Sigmoid colon (tissue), 7 donors: ENCODE measurements around the gene ABHD14A. TPM values are rescaled to one million over a fixed set of nuclear protein-coding genes. Genes with fewer than 3 reads are reported as not detected.
A peak's percentile ranks its signal among the peaks of the same experiment; 100 is the strongest.

Experiments
- DNase-seq: peaks from one replicate; pipeline ENCODE4 v3.0.0-alpha.2; 2019
- H3K27ac ChIP-seq, 4 donors: fragments of 200-600 bp; sonication (generic); one replicate each; pipeline ENCODE4 v1.5.1; 2016 to 2019; ENCODE audit warnings: mild to moderate bottlenecking in 1 of 4
- H3K27me3 ChIP-seq, 3 donors: fragments of 200-600 bp; sonication (generic); one replicate each; pipeline ENCODE4 v1.5.1; 2019; ENCODE audit warnings: mild to moderate bottlenecking in 1 of 3
- H3K36me3 ChIP-seq, 4 donors: fragments of 200-600 bp; sonication (generic); one replicate each; pipeline ENCODE4 v1.5.1; 2016 to 2019
- H3K4me1 ChIP-seq, 4 donors: fragments of 200-600 bp; sonication (generic); one replicate each; pipeline ENCODE4 v1.5.1; 2017 to 2019
- H3K4me3 ChIP-seq, 4 donors: fragments of 200-600 bp; sonication (generic); one replicate each; pipeline ENCODE4 v1.5.1; 2017 to 2019; ENCODE audit warnings: mild to moderate bottlenecking in 2 of 4, moderate library complexity in 1 of 4
- H3K9me3 ChIP-seq, 4 donors: fragments of 200-600 bp in 3 of 4; sonication (generic) in 3 of 4; one replicate each; pipeline versions ENCODE4 v1.5.1 to v1.6.1; 2013 to 2019
- CTCF ChIP-seq, 4 experiments: fragments of 450-650 bp in 3 of 4; fragments of 200-600 bp in 1 of 4; IDR thresholded peaks; one replicate each; pipeline ENCODE4 v1.5.1; 2016 to 2019; ENCODE audit warnings: antibody characterized with exemption in 4 of 4, mild to moderate bottlenecking in 3 of 4, moderate library complexity in 2 of 4
- EP300 ChIP-seq, 4 donors: sonication (generic); formaldehyde crosslinking; IDR thresholded peaks; one replicate each; pipeline ENCODE4 v1.6.1; 2017; ENCODE audit warnings: antibody characterized with exemption in 4 of 4
- POLR2A ChIP-seq, 2 donors: fragments of 450-650 bp; IDR thresholded peaks; one replicate each; pipeline ENCODE4 v1.6.1; 2016; ENCODE audit warnings: antibody characterized with exemption in 2 of 2, mild to moderate bottlenecking in 2 of 2, moderate library complexity in 2 of 2
- POLR2AphosphoS5 ChIP-seq, 4 donors: sonication (generic); formaldehyde crosslinking; IDR thresholded peaks; one replicate each; pipeline ENCODE4 v1.6.1; 2017; ENCODE audit warnings: antibody characterized with exemption in 4 of 4
- WGBS, 2 donors: extraction: QIAGEN DNeasy Blood & Tissue Kit; methylation state at CpG; one replicate each; pipeline ENCODE4 v1.1.7; 2013; 5-methylcytosine and 5-hydroxymethylcytosine counted together
- intact Hi-C: fragments of 100-400 bp; cut with DNase I; formaldehyde crosslinking; loops from one replicate; pipeline ENCODE4 v1.15.1; 2023
- polyA plus RNA-seq, 3 donors: library from polyadenylated mRNA; stranded (reverse); fragments of 200-250 nt; gene quantifications; one replicate each; pipeline ENCODE4 v1.2.3, GENCODE V29; 2013
- total RNA-seq, 4 donors: library from RNA; depleted of rRNA; stranded (reverse); fragments of >200 nt; gene quantifications; one replicate each; pipeline ENCODE4 v1.1.0, GENCODE V29; 2016
- donor health status: healthy with polysubstance abuse.
- donor health status: Bipolar disorder and iron deficiency.
- donor health status: healthy.

Gene ABHD14A
- total and polyA plus RNA-seq, 7 donors, result 3.2 to 35.3 (median 16.3) TPM

GRCh38 chr3:51997172-51997571 is 22.3 kb downstream of the ABHD14A start:
- Histone ChIP-seq H3K9me3 (no peaks in the 10 kb centered on the region), H3K4me3 (no peak overlapping the region), H3K4me1 (peaks cover 0 to 26% (median 18%) of the 10 kb centered on the region in 4 donors), H3K27me3 (peaks cover 0 to 12% (median 0%) of the 10 kb centered on the region in 3 donors), H3K36me3 (peaks cover 20 to 28% (median 22%) of the 10 kb centered on the region in 4 donors), H3K27ac (no peak overlapping the region)
- intact Hi-C loops, result loop anchor here (5.0 kb wide), 1 partner anchor 290 kb away; the partner anchor contains the start of gene GLYCTK
- no peak for DNase-seq
- TF ChIP-seq CTCF (IDR thresholded peaks at IDR 0.05) (no peak), POLR2AphosphoS5 (IDR thresholded peaks at IDR 0.05) (no peak), POLR2A (IDR thresholded peaks at IDR 0.05) (no peak), EP300 (IDR thresholded peaks at IDR 0.05) (no peak)
- WGBS, 2 donors, result 64 to 71% methylated on average over 2 of the region's 2 CpGs

DNA sequence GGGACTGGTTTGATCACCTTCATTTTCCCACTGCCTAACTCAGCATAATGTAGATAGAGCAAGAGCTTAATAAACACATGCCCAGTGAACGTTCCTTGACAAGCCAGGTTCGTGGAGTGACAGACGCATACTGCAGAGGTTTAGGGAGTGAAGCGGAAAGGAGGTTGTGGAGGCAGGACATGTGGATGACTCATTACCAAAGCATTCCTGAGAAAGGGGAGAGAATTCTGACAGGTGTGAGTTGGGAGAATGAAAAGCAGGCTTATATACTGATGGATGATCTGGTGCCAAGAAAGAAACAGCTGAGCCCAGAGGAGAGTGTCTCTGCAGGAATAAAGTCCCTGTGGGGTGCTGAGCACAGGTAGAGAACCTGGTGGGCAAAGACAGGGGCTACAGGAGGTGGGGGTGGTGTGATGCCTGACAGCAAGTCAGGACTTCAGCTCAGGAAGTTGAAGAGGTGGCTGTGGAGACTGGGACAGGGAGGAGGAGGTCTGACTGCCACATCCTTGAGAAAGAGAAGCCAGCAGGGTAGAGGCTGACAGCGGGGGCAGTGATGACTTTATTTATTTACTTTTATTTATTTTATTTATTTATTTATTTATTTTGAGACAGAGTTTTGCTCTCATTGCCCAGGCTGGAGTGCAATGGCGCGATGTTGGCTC is 23.2 kb downstream of the ABHD14A start:
- no peak overlapping the region for H3K4me3 ChIP-seq
- H3K36me3 ChIP-seq, result peaks cover 15 to 19% (median 16%) of the 10 kb centered on the region in 4 donors
- peaks cover 0 to 12% (median 0%) of the 10 kb centered on the region in 3 donors for H3K27me3 ChIP-seq
- TF ChIP-seq POLR2A (IDR thresholded peaks at IDR 0.05), result no peak
- no peak overlapping the region for H3K27ac ChIP-seq
- peaks cover 0 to 26% (median 17%) of the 10 kb centered on the region in 4 donors for H3K4me1 ChIP-seq
- intact Hi-C loops, result loop anchor here (5.0 kb wide), 1 partner anchor 289 kb away; the partner anchor contains the start of gene GLYCTK
- 47 to 71% methylated on average over 7 of the region's 7 CpGs for WGBS, 2 donors
- DNase-seq, result no peak
- no peaks in the 10 kb centered on the region for H3K9me3 ChIP-seq

DNA sequence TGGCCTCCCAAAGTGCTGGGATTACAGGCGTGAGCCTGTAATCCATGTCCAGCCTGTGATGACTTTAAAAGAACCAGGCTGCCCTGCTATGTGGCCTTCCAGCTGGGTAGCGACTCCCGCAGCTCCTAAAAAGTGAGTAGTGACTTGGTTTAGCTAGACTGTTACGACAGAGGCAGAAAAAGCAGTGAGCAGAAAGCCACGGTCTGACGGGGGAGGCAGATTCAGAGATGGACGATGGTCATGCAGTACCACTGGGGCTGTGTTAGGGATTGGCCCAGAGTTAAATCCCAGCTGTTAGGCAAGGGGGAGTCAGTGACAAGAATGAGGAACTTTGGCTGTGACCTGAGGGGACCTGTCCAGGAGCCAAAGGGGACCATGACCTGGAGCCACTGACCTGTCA is 23.9 kb downstream of the ABHD14A start:
- intact Hi-C loops, result loop anchor here (5.0 kb wide), 1 partner anchor 289 kb away; the partner anchor contains the start of gene GLYCTK
- 82 to 85% methylated on average over 7 of the region's 7 CpGs for WGBS, 2 donors
- DNase-seq, result no peak
- Histone ChIP-seq H3K27me3 (peaks cover 0 to 12% (median 0%) of the 10 kb centered on the region in 3 donors), H3K4me1 (peaks cover 0 to 22% (median 16%) of the 10 kb centered on the region in 4 donors), H3K27ac (no peak overlapping the region), H3K4me3 (no peak overlapping the region), H3K9me3 (no peaks in the 10 kb centered on the region), H3K36me3 (peaks cover 9 to 12% (median 10%) of the 10 kb centered on the region in 4 donors)
- TF ChIP-seq POLR2A (IDR thresholded peaks at IDR 0.05) (no peak), EP300 (IDR thresholded peaks at IDR 0.05) (no peak), POLR2AphosphoS5 (IDR thresholded peaks at IDR 0.05) (no peak), CTCF (IDR thresholded peaks at IDR 0.05) (no peak)

- no peak for DNase-seq
- 89 to 90% methylated on average over 2 of the region's 2 CpGs for WGBS, 2 donors
- intact Hi-C loops, result loop anchor here (2.0 to 5.0 kb wide), 3 partner anchors 57 to 337 kb away; partner anchors contain the start of genes DUSP7 and GLYCTK
- H3K27me3 ChIP-seq, result peaks cover 0 to 12% (median 0%) of the 10 kb centered on the region in 3 donors
- peaks cover 0 to 11% (median 6%) of the 10 kb centered on the region in 4 donors for H3K4me1 ChIP-seq
- H3K36me3 ChIP-seq, result peaks cover 0 to 1% (median under 1%) of the 10 kb centered on the region in 4 donors
- no peaks in the 10 kb centered on the region for H3K9me3 ChIP-seq
- no peak overlapping the region for H3K4me3 ChIP-seq
- no peak for TF ChIP-seq EP300 (IDR thresholded peaks at IDR 0.05)
- no peak for TF ChIP-seq POLR2A (IDR thresholded peaks at IDR 0.05)
- no peak for TF ChIP-seq CTCF (IDR thresholded peaks at IDR 0.05)
- TF ChIP-seq POLR2AphosphoS5 (IDR thresholded peaks at IDR 0.05), result no peak
- no peak overlapping the region for H3K27ac ChIP-seq
Observed at GRCh38 chr3:51999846-52000245, 25.0 kb downstream of the ABHD14A start.

GRCh38 chr3:52001443-52001974 is 26.6 kb downstream of the ABHD14A start:
- H3K9me3 ChIP-seq, result no peaks in the 10 kb centered on the region
- 1 to 2% methylated on average over 18 of the region's 18 CpGs for WGBS, 2 donors
- H3K36me3 ChIP-seq, result no peaks in the 10 kb centered on the region
- TF ChIP-seq EP300 (IDR thresholded peaks at IDR 0.05) (no peak), CTCF (IDR thresholded peaks at IDR 0.05) (peak; percentile 85 to 94 (median 92))
- peaks cover 0 to 12% (median 0%) of the 10 kb centered on the region in 3 donors for H3K27me3 ChIP-seq
- no peak overlapping the region for H3K4me3 ChIP-seq
- intact Hi-C loops, result loop anchor here (1.0 to 5.0 kb wide), 4 partner anchors 55 to 336 kb away; partner anchors contain the start of gene DUSP7
- H3K27ac ChIP-seq, result no peak overlapping the region
- peak; percentile 85 for DNase-seq
- peaks cover 0 to 19% (median 15%) of the 10 kb centered on the region in 4 donors for H3K4me1 ChIP-seq
